Measurements from ENCODE around the gene CHD6.

The CHD6 gene

GRCh38 chr20:41386502-41387427 lies 231.4 kb downstream of the CHD6 start:
- DNase-seq = no peak

GRCh38 chr20:41382791-41383305 lies 235.3 kb downstream of the CHD6 start:
- DNase-seq = no peak

GRCh38 chr20:41380551-41381193 lies 237.5 kb downstream of the CHD6 start:
- no peak for DNase-seq

GRCh38 chr20:41379551-41379950 lies 238.6 kb downstream of the CHD6 start:
- DNase-seq = no peak

GRCh38 chr20:41377275-41377674 lies 240.9 kb downstream of the CHD6 start:
- no peak for DNase-seq

- no peak for DNase-seq
Measured at GRCh38 chr20:41376349-41376748, 241.8 kb downstream of the CHD6 start.

GRCh38 chr20:41375846-41376245 lies 242.3 kb downstream of the CHD6 start:
- no peak for DNase-seq

- no peak for DNase-seq
Measured at GRCh38 chr20:41373931-41374920, 244.0 kb downstream of the CHD6 start.

GRCh38 chr20:41373251-41373783 lies 244.9 kb downstream of the CHD6 start:
- DNase-seq = no peak

GRCh38 chr20:41371371-41371770 lies 246.8 kb downstream of the CHD6 start:
- no peak for DNase-seq

- no peak for DNase-seq
Measured at GRCh38 chr20:41370176-41370575, 248.0 kb downstream of the CHD6 start.

- no peak for DNase-seq
Measured at GRCh38 chr20:41369673-41370072, 248.5 kb downstream of the CHD6 start.

- no peak for DNase-seq
Measured at GRCh38 chr20:41367956-41368355, 250.2 kb downstream of the CHD6 start.

GRCh38 chr20:41367393-41367695 lies 250.8 kb downstream of the CHD6 start:
- DNase-seq = no peak

GRCh38 chr20:41366546-41367392 lies 251.4 kb downstream of the CHD6 start, which contains the start of gene EMILIN3:
Gene EMILIN3, minus strand, starts transcription at chr20:41366818. Its CDS starts 184 bp downstream, at chr20:41366634.
- DNase-seq = no peak

- DNase-seq = no peak
Measured at GRCh38 chr20:41365777-41366545, 252.2 kb downstream of the CHD6 start.

GRCh38 chr20:41364967-41365765 lies 253.0 kb downstream of the CHD6 start:
- no peak for DNase-seq

GRCh38 chr20:41364236-41364855 lies 253.8 kb downstream of the CHD6 start:
- DNase-seq = no peak

- no peak for DNase-seq
Measured at GRCh38 chr20:41363601-41364000, 254.6 kb downstream of the CHD6 start.
